Astrocyte (in vitro differentiated cells and primary cell): Measurements from ENCODE around the gene CSTF2.

Experiments
- EZH2 ChIP-seq: IDR thresholded peaks from 2 replicates; pipeline ENCODE4 v1.6.1; 2012; ENCODE audit warnings: mild to moderate bottlenecking, low read length, inconsistent platforms; ENCODE audit not compliant: insufficient read depth
- TF ChIP-seq, protein P1 (sequence below): IDR thresholded peaks from 2 replicates; pipeline ENCODE4 v1.5.1; 2011; ENCODE audit warnings: low read depth, mild to moderate bottlenecking, inconsistent platforms, low read length, moderate library complexity; ENCODE audit not compliant: insufficient read depth

DNA sequence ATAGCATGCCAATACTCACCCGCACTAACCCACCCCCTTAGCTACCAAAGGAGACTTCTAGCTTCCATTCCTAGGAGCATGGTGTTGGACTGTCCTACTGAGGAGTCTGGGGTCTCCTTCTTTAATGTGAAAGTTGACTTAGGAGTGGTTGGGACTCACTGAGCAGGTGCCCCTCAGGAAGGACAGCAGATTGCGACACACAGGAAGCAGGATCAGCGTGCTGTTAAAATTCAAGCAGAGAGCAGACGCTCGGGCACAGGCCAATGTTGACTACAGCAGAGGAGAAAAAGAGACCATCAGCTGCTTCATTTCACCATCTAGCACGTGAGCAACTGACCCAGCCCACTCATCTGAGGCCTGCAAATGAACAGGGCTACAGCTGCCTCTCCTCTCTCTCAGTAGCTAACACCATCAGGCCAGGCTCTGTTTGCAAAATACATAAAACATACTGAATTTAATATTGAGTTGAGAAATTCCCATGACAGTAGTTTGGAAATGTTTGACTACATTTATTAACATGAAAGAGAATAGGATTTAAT lies 43.2 kb downstream of the CSTF2 start:
- TF ChIP-seq, protein P1, sequence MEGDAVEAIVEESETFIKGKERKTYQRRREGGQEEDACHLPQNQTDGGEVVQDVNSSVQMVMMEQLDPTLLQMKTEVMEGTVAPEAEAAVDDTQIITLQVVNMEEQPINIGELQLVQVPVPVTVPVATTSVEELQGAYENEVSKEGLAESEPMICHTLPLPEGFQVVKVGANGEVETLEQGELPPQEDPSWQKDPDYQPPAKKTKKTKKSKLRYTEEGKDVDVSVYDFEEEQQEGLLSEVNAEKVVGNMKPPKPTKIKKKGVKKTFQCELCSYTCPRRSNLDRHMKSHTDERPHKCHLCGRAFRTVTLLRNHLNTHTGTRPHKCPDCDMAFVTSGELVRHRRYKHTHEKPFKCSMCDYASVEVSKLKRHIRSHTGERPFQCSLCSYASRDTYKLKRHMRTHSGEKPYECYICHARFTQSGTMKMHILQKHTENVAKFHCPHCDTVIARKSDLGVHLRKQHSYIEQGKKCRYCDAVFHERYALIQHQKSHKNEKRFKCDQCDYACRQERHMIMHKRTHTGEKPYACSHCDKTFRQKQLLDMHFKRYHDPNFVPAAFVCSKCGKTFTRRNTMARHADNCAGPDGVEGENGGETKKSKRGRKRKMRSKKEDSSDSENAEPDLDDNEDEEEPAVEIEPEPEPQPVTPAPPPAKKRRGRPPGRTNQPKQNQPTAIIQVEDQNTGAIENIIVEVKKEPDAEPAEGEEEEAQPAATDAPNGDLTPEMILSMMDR, result no peak
- no peak for TF ChIP-seq EZH2
